ENCODE measurements around the gene KCNJ6. TPM values are rescaled to one million over a fixed set of nuclear protein-coding genes. Genes with fewer than 3 reads are reported as not detected.
"Not testable (repeated sequence)": the region's sequence is repeated elsewhere in the genome, so short reads cannot be mapped to it uniquely, and the experiment has no call there.

The KCNJ6 gene
- total RNA-seq, 1 donor from 2014 or later, result 4.4 TPM

GRCh38 chr21:37582590-37582989, 333.7 kb downstream of the KCNJ6 start:
- no peak overlapping the region for H3K27ac Mint-ChIP-seq (ENCODE audit: unreplicated experiment)
- H3K27me3 Mint-ChIP-seq (ENCODE audit: low read depth), result no peaks in the 10 kb centered on the region
- peaks cover 15% of the 10 kb centered on the region for H3K9me3 Mint-ChIP-seq (ENCODE audit: low read depth)
- H3K4me3 Mint-ChIP-seq (ENCODE audit: unreplicated experiment), result no peak overlapping the region
- no peak for DNase-seq (ENCODE audit: low spot score)
- H3K36me3 Mint-ChIP-seq (ENCODE audit: low read depth), result peaks cover 4% of the 10 kb centered on the region
- peaks cover 7% of the 10 kb centered on the region for H3K4me1 Mint-ChIP-seq (ENCODE audit: low read depth)
- TF ChIP-seq CTCF (IDR thresholded peaks at IDR 0.05), result peak; percentile 80

GRCh38 chr21:37580666-37581065, 335.6 kb downstream of the KCNJ6 start:
- Mint-ChIP-seq H3K4me3 (ENCODE audit: unreplicated experiment) (no peak overlapping the region), H3K27me3 (ENCODE audit: low read depth) (no peaks in the 10 kb centered on the region), H3K9me3 (ENCODE audit: low read depth) (peaks cover 15% of the 10 kb centered on the region), H3K27ac (ENCODE audit: unreplicated experiment) (no peak overlapping the region), H3K4me1 (ENCODE audit: low read depth) (peaks cover 7% of the 10 kb centered on the region), H3K36me3 (ENCODE audit: low read depth) (peaks cover 4% of the 10 kb centered on the region)
- no peak for TF ChIP-seq CTCF (IDR thresholded peaks at IDR 0.05)
- no peak for DNase-seq (ENCODE audit: low spot score)

GRCh38 chr21:37579356-37579755, 336.9 kb downstream of the KCNJ6 start:
- Mint-ChIP-seq H3K27ac (ENCODE audit: unreplicated experiment) (no peak overlapping the region), H3K36me3 (ENCODE audit: low read depth) (peaks cover 4% of the 10 kb centered on the region), H3K9me3 (ENCODE audit: low read depth) (peaks cover 15% of the 10 kb centered on the region), H3K4me3 (ENCODE audit: unreplicated experiment) (no peak overlapping the region), H3K4me1 (ENCODE audit: low read depth) (peaks cover 7% of the 10 kb centered on the region), H3K27me3 (ENCODE audit: low read depth) (no peaks in the 10 kb centered on the region)
- no peak for TF ChIP-seq CTCF (IDR thresholded peaks at IDR 0.05)
- no peak for DNase-seq (ENCODE audit: low spot score)

- Mint-ChIP-seq H3K9me3 (ENCODE audit: low read depth) (peaks cover 15% of the 10 kb centered on the region), H3K36me3 (ENCODE audit: low read depth) (peaks cover 4% of the 10 kb centered on the region), H3K4me3 (ENCODE audit: unreplicated experiment) (no peak overlapping the region), H3K27me3 (ENCODE audit: low read depth) (no peaks in the 10 kb centered on the region), H3K27ac (ENCODE audit: unreplicated experiment) (no peak overlapping the region), H3K4me1 (ENCODE audit: low read depth) (peaks cover 7% of the 10 kb centered on the region)
- TF ChIP-seq CTCF (IDR thresholded peaks at IDR 0.05), result no peak
- no peak for DNase-seq (ENCODE audit: low spot score)
These were observed 337.7 kb downstream of the KCNJ6 start for GRCh38 chr21:37578471-37579126.

- not testable (repeated sequence) for H3K27ac Mint-ChIP-seq (ENCODE audit: unreplicated experiment); H3K4me3 Mint-ChIP-seq (ENCODE audit: unreplicated experiment); H3K4me1 Mint-ChIP-seq (ENCODE audit: low read depth); H3K36me3 Mint-ChIP-seq (ENCODE audit: low read depth); DNase-seq (ENCODE audit: low spot score); H3K27me3 Mint-ChIP-seq (ENCODE audit: low read depth)
- peaks cover 15% of the 10 kb centered on the region for H3K9me3 Mint-ChIP-seq (ENCODE audit: low read depth)
These were observed 339.3 kb downstream of the KCNJ6 start for GRCh38 chr21:37576929-37577328.

- peaks cover 15% of the 10 kb centered on the region for H3K9me3 Mint-ChIP-seq (ENCODE audit: low read depth)
- H3K27me3 Mint-ChIP-seq (ENCODE audit: low read depth), result no peaks in the 10 kb centered on the region
- peaks cover 2% of the 10 kb centered on the region for H3K4me1 Mint-ChIP-seq (ENCODE audit: low read depth)
- DNase-seq (ENCODE audit: low spot score), result no peak
- no peak for TF ChIP-seq CTCF (IDR thresholded peaks at IDR 0.05)
- no peak overlapping the region for H3K4me3 Mint-ChIP-seq (ENCODE audit: unreplicated experiment)
- H3K27ac Mint-ChIP-seq (ENCODE audit: unreplicated experiment), result no peak overlapping the region
- H3K36me3 Mint-ChIP-seq (ENCODE audit: low read depth), result peaks cover 4% of the 10 kb centered on the region
These were observed 340.7 kb downstream of the KCNJ6 start for GRCh38 chr21:37575580-37575979.

Data from chondrocyte (in vitro differentiated cells).